Measurements from ENCODE around the gene CASQ1. TPM values are rescaled to one million over a fixed set of nuclear protein-coding genes. Genes with fewer than 3 reads are reported as not detected.

CASQ1 gene
- total RNA-seq, 1 donor from 2014 or later: not detected

DNA sequence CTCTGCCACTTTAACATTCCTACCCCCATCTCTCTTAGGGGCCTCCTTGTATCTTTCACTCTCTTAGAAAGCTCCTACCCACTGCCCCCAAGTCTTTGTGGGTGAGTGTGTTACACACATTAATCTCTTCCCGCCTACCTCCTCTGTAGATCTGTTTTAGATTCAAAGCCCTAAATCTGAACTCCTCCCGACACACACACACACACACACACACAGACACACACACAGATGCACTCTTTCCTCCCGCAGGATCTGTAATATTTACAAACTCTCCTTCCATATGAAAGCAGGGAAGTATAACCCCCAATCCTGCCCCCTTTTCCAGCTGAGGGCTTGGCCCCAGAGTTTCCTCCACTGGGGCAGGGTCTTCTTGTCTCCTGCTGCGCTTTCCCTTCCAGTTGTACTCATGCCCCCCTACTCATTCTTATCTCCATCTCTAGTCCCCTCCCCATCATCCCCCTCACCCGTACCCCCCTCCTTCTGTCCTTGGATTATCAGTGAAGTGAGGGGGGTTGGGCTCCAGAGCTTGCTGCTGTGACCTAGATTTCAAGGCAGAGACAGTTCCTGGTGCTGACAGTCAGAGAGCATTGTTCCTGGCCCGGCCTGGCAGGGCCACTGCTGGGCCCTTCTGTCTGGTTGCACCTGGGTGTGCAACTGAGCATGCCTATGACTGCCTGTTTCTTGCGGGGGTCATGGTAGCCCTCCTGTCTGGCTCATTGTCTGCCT lies 19.1 kb downstream of the CASQ1 start:
- TF ChIP-seq, protein P1, sequence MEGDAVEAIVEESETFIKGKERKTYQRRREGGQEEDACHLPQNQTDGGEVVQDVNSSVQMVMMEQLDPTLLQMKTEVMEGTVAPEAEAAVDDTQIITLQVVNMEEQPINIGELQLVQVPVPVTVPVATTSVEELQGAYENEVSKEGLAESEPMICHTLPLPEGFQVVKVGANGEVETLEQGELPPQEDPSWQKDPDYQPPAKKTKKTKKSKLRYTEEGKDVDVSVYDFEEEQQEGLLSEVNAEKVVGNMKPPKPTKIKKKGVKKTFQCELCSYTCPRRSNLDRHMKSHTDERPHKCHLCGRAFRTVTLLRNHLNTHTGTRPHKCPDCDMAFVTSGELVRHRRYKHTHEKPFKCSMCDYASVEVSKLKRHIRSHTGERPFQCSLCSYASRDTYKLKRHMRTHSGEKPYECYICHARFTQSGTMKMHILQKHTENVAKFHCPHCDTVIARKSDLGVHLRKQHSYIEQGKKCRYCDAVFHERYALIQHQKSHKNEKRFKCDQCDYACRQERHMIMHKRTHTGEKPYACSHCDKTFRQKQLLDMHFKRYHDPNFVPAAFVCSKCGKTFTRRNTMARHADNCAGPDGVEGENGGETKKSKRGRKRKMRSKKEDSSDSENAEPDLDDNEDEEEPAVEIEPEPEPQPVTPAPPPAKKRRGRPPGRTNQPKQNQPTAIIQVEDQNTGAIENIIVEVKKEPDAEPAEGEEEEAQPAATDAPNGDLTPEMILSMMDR (IDR thresholded peaks at IDR 0.05; ENCODE audit: partially characterized antibody, unreplicated experiment): no peak
- Mint-ChIP-seq H3K4me1 (ENCODE audit: low read depth, unreplicated experiment) (peaks cover 40% of the 10 kb centered on the region), H3K4me3 (ENCODE audit: unreplicated experiment) (peak overlapping the region; percentile 18), H3K9me3 (ENCODE audit: unreplicated experiment) (peaks cover 7% of the 10 kb centered on the region), H3K27ac (ENCODE audit: unreplicated experiment) (peak overlapping the region; percentile 14), H3K36me3 (ENCODE audit: unreplicated experiment) (peaks cover 5% of the 10 kb centered on the region), H3K27me3 (ENCODE audit: unreplicated experiment) (peaks cover 10% of the 10 kb centered on the region)
- DNase-seq: no peak

- peaks cover 5% of the 10 kb centered on the region for H3K36me3 Mint-ChIP-seq (ENCODE audit: unreplicated experiment)
- peaks cover 39% of the 10 kb centered on the region for H3K4me1 Mint-ChIP-seq (ENCODE audit: low read depth, unreplicated experiment)
These were observed 20.2 kb downstream of the CASQ1 start for GRCh38 chr1:160210561-160210960.

GRCh38 chr1:160211046-160211790 lies 20.8 kb downstream of the CASQ1 start:
- Mint-ChIP-seq H3K27ac (ENCODE audit: unreplicated experiment) (peak overlapping the region; percentile 53), H3K36me3 (ENCODE audit: unreplicated experiment) (peaks cover 5% of the 10 kb centered on the region), H3K27me3 (ENCODE audit: unreplicated experiment) (peaks cover 10% of the 10 kb centered on the region), H3K4me1 (ENCODE audit: low read depth, unreplicated experiment) (peaks cover 36% of the 10 kb centered on the region), H3K4me3 (ENCODE audit: unreplicated experiment) (no peak overlapping the region), H3K9me3 (ENCODE audit: unreplicated experiment) (peaks cover 5% of the 10 kb centered on the region)
- TF ChIP-seq, protein P1 (IDR thresholded peaks at IDR 0.05; ENCODE audit: partially characterized antibody, unreplicated experiment): no peak
- no peak for DNase-seq

More at GRCh38 chr1:160210561-160210960, 20.2 kb downstream of the CASQ1 start:
- peaks cover 10% of the 10 kb centered on the region for H3K27me3 Mint-ChIP-seq (ENCODE audit: unreplicated experiment)
- peaks cover 7% of the 10 kb centered on the region for H3K9me3 Mint-ChIP-seq (ENCODE audit: unreplicated experiment)
- TF ChIP-seq, protein P1 (IDR thresholded peaks at IDR 0.05; ENCODE audit: partially characterized antibody, unreplicated experiment): no peak
- no peak for DNase-seq
- H3K27ac Mint-ChIP-seq (ENCODE audit: unreplicated experiment): peak overlapping the region; percentile 34
- no peak overlapping the region for H3K4me3 Mint-ChIP-seq (ENCODE audit: unreplicated experiment)

GRCh38 chr1:160214481-160215140 lies 24.2 kb downstream of the CASQ1 start:
- no peak overlapping the region for H3K4me3 Mint-ChIP-seq (ENCODE audit: unreplicated experiment)
- TF ChIP-seq, protein P1 (IDR thresholded peaks at IDR 0.05; ENCODE audit: partially characterized antibody, unreplicated experiment): no peak
- H3K4me1 Mint-ChIP-seq (ENCODE audit: low read depth, unreplicated experiment): peaks cover 26% of the 10 kb centered on the region
- DNase-seq: no peak
- H3K27ac Mint-ChIP-seq (ENCODE audit: unreplicated experiment): no peak overlapping the region
- H3K27me3 Mint-ChIP-seq (ENCODE audit: unreplicated experiment): peaks cover 3% of the 10 kb centered on the region
- peaks cover 2% of the 10 kb centered on the region for H3K9me3 Mint-ChIP-seq (ENCODE audit: unreplicated experiment)
- H3K36me3 Mint-ChIP-seq (ENCODE audit: unreplicated experiment): peaks cover 5% of the 10 kb centered on the region

Measured in glutamatergic neuron (in vitro differentiated cells).